ENCODE data around the gene STAMBPL1. TPM values are rescaled to one million over a fixed set of nuclear protein-coding genes. Genes with fewer than 3 reads are reported as not detected.

The STAMBPL1 gene
- total RNA-seq, 1 experiment from 2014 or later: 25.2 TPM

GRCh38 chr10:88901984-88902789, 22.1 kb downstream of the STAMBPL1 start:
- intact Hi-C loops (cut with micrococcal nuclease; ENCODE audit: unreplicated experiment) (no loop called here), in situ Hi-C loops (cut with HindIII; ENCODE audit: low pct_unique_long_range_greater_than_20kb, low sequenced_read_pairs) (no loop called here)
- DNase-seq (ENCODE audit: low read depth, low spot score): no peak
- Histone ChIP-seq H3K36me3 (ENCODE audit: control insufficient read depth, insufficient read depth, low read length) (peaks cover 20% of the 10 kb centered on the region), H3K4me1 (ENCODE audit: control insufficient read depth, insufficient read depth, low read length) (peaks cover 26% of the 10 kb centered on the region), H3K4me3 (ENCODE audit: low read depth in 2 of 2, low read length in 2 of 2) (no peak overlapping the region), H3K9me3 (ENCODE audit: control insufficient read depth, insufficient read depth, low read depth, low read length) (no peaks in the 10 kb centered on the region), H3K27me3 (ENCODE audit: control insufficient read depth, insufficient read depth, low read length) (no peaks in the 10 kb centered on the region), H3K27ac (ENCODE audit: low read length) (no peak overlapping the region)
- ChIA-PET POLR2A (no interaction called here), CTCF (no interaction called here)
- TF ChIP-seq REST (IDR thresholded peaks at IDR 0.05; ENCODE audit: insufficient read depth in 1 of 2, low read depth in 2 of 2, low read length in 1 of 2) (no peak), CTCF (IDR thresholded peaks at IDR 0.05) (no peak), POLR2AphosphoS5 (IDR thresholded peaks at IDR 0.05; ENCODE audit: low read depth, low read length) (no peak), TCF7L2 (IDR thresholded peaks at IDR 0.05; ENCODE audit: low read depth, low read length) (no peak), SIN3A (IDR thresholded peaks at IDR 0.05; ENCODE audit: borderline replicate concordance, insufficient read depth, low read depth, low read length) (no peak)
- ATAC-seq: no peak
- BruUV-seq (replicated peaks): no TSS peak

GRCh38 chr10:88903715-88904114, 23.7 kb downstream of the STAMBPL1 start:
- TF ChIP-seq SIN3A (IDR thresholded peaks at IDR 0.05; ENCODE audit: borderline replicate concordance, insufficient read depth, low read depth, low read length): no peak
- no peak for TF ChIP-seq CTCF (IDR thresholded peaks at IDR 0.05)
- no peak for TF ChIP-seq TCF7L2 (IDR thresholded peaks at IDR 0.05; ENCODE audit: low read depth, low read length)
- no peak for TF ChIP-seq POLR2AphosphoS5 (IDR thresholded peaks at IDR 0.05; ENCODE audit: low read depth, low read length)
- TF ChIP-seq REST (IDR thresholded peaks at IDR 0.05; ENCODE audit: insufficient read depth in 1 of 2, low read depth in 2 of 2, low read length in 1 of 2): no peak
- H3K27ac ChIP-seq (ENCODE audit: low read length): no peak overlapping the region
- in situ Hi-C loops (cut with HindIII; ENCODE audit: low pct_unique_long_range_greater_than_20kb, low sequenced_read_pairs): no loop called here

More at GRCh38 chr10:88903715-88904114, 23.7 kb downstream of the STAMBPL1 start:
- CTCF ChIA-PET: no interaction called here
- DNase-seq (ENCODE audit: low read depth, low spot score): no peak
- ATAC-seq: no peak
- BruUV-seq (replicated peaks): no TSS peak
- intact Hi-C loops (cut with micrococcal nuclease; ENCODE audit: unreplicated experiment): no loop called here
- no peaks in the 10 kb centered on the region for H3K27me3 ChIP-seq (ENCODE audit: control insufficient read depth, insufficient read depth, low read length)
- POLR2A ChIA-PET: no interaction called here
- H3K4me3 ChIP-seq (ENCODE audit: low read depth in 2 of 2, low read length in 2 of 2): no peak overlapping the region
- H3K36me3 ChIP-seq (ENCODE audit: control insufficient read depth, insufficient read depth, low read length): peaks cover 25% of the 10 kb centered on the region
- H3K4me1 ChIP-seq (ENCODE audit: control insufficient read depth, insufficient read depth, low read length): peaks cover 12% of the 10 kb centered on the region
- H3K9me3 ChIP-seq (ENCODE audit: control insufficient read depth, insufficient read depth, low read depth, low read length): no peaks in the 10 kb centered on the region
